GM18508 (cell line): ENCODE results near the gene PWWP2B.

Experiments
- ATAC-seq: cut with Tn5 transposase; IDR thresholded peaks from one replicate; pipeline ENCODE4 v1.9.1; 2021; ENCODE audit warnings: moderate number of reproducible peaks; ENCODE audit not compliant: insufficient read depth, unreplicated experiment

PWWP2B gene

GRCh38 chr10:132416566-132417256 is 19.7 kb downstream of the PWWP2B start:
- no peak for ATAC-seq

GRCh38 chr10:132417257-132417910 is 20.4 kb downstream of the PWWP2B start:
- ATAC-seq: no peak

- ATAC-seq: no peak
Measured at GRCh38 chr10:132417957-132418441, 21.0 kb downstream of the PWWP2B start.

GRCh38 chr10:132418527-132419416 is 21.8 kb downstream of the PWWP2B start:
- no peak for ATAC-seq

GRCh38 chr10:132419538-132420468 is 22.8 kb downstream of the PWWP2B start:
- ATAC-seq: no peak

- no peak for ATAC-seq
Measured at GRCh38 chr10:132420469-132420980, 23.5 kb downstream of the PWWP2B start.

GRCh38 chr10:132420981-132421846 is 24.2 kb downstream of the PWWP2B start:
- no peak for ATAC-seq

GRCh38 chr10:132421847-132422751 is 25.1 kb downstream of the PWWP2B start:
- no peak for ATAC-seq

GRCh38 chr10:132422903-132423825 is 26.2 kb downstream of the PWWP2B start:
- no peak for ATAC-seq

- no peak for ATAC-seq
Measured at GRCh38 chr10:132423966-132424861, 27.2 kb downstream of the PWWP2B start.

GRCh38 chr10:132425029-132425756 is 28.2 kb downstream of the PWWP2B start:
- no peak for ATAC-seq

GRCh38 chr10:132425757-132426155 is 28.8 kb downstream of the PWWP2B start:
- no peak for ATAC-seq

GRCh38 chr10:132427006-132427771 is 30.2 kb downstream of the PWWP2B start:
- no peak for ATAC-seq

- ATAC-seq: no peak
Measured at GRCh38 chr10:132427939-132428367, 31.0 kb downstream of the PWWP2B start.
